GM12874 (cell line): ENCODE results near the gene ZNF516.

Experiments
- TF ChIP-seq, protein P1 (sequence below): IDR thresholded peaks from 2 replicates; pipeline ENCODE4 v1.5.1; 2011; ENCODE audit warnings: low read depth, mild to moderate bottlenecking, control low read depth, low read length, moderate library complexity; ENCODE audit not compliant: insufficient read depth

The ZNF516 gene

GRCh38 chr18:76361219-76361618 lies 133.8 kb downstream of the ZNF516 start:
- TF ChIP-seq, protein P1, sequence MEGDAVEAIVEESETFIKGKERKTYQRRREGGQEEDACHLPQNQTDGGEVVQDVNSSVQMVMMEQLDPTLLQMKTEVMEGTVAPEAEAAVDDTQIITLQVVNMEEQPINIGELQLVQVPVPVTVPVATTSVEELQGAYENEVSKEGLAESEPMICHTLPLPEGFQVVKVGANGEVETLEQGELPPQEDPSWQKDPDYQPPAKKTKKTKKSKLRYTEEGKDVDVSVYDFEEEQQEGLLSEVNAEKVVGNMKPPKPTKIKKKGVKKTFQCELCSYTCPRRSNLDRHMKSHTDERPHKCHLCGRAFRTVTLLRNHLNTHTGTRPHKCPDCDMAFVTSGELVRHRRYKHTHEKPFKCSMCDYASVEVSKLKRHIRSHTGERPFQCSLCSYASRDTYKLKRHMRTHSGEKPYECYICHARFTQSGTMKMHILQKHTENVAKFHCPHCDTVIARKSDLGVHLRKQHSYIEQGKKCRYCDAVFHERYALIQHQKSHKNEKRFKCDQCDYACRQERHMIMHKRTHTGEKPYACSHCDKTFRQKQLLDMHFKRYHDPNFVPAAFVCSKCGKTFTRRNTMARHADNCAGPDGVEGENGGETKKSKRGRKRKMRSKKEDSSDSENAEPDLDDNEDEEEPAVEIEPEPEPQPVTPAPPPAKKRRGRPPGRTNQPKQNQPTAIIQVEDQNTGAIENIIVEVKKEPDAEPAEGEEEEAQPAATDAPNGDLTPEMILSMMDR, result no peak

DNA sequence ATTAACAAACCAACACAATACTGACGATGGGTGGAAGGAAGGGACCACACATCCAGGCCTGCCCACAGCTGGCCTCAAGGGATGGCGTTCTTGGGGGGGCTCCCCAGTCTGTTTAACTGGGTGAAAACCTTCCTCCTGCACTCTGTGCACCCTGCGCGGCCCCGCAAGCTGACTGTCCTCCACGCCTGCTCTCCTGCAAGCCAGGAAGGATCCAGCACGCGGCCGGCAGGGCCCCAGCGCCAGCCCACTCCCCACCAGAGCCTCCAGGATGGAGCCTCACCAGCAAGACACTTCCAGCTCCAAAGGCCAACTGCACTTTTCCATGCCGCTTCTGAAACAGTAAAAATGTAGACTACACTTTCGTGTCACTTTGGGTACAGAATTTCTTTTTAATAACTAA lies 135.1 kb downstream of the ZNF516 start:
- TF ChIP-seq, protein P1, result no peak

- TF ChIP-seq, protein P1, result no peak
These were observed 136.3 kb downstream of the ZNF516 start for GRCh38 chr18:76358774-76359173.

DNA sequence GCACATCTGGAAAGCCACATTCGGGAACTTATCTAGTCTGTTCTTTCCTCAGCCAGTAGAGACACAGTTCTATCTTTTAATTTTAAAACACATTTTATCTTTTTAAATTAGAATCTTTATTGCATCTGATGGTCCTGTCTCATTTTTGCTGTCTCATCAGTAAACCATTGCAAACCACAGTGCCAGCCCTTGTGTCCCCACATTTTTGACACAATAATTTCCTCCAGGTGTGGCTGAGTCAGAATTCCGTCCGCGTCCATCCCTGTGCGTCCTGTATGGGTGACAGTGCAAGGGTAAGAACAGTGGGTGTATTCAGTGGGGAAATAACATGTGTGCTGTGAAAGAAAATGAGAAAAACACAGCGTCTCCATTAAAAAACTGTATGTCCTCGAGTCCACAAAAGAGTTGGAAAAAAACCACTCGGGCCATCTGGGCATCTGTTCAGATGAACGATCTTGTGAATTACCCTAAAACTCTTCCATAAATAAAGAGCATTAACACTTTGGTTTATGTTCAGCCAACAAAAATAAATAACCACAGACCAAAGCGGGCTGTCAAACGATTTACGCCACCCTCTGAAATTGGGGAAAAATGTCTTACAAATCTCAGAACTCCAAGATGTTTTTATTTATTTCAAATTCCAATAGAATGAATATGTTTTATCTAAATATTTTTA lies 137.3 kb downstream of the ZNF516 start:
- TF ChIP-seq, protein P1, result no peak

DNA sequence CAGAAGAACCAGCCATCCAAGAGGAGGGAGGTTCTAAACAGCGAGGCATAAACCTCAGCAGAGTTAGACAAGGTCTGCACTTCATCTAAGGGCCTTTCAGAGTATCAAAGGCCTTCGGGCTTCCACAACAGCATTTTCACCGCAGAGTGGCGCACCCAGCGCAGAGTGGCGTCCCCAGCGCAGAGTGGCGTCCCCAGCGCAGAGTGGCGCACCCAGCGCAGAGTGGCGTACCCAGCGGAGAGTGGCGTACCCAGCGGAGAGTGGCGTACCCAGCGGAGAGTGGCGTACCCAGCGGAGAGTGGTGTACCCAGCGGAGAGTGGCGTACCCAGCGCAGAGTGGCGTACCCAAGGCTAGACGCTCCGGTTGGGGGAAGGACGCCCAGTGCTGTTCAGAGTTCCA lies 137.9 kb downstream of the ZNF516 start:
- TF ChIP-seq, protein P1, result no peak

DNA sequence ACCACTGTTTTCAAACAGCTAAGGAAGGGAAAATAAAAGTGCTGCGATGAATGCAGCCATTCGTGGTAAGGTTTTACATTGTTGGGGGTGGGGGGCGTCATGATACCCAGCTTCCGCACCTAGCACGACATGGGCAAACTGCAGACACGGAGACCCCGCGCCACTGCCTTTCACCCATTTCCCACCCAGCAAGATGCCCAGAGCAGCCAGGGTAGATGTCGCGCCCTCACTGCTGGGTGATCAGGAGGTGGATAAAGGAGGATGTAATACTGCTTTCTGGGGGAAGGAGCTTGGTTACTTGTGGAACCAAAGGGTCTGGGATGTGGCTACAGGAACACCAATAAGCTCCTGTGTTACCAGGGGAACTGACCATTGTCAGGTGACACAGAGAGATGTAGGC lies 138.4 kb downstream of the ZNF516 start:
- TF ChIP-seq, protein P1, result no peak

DNA sequence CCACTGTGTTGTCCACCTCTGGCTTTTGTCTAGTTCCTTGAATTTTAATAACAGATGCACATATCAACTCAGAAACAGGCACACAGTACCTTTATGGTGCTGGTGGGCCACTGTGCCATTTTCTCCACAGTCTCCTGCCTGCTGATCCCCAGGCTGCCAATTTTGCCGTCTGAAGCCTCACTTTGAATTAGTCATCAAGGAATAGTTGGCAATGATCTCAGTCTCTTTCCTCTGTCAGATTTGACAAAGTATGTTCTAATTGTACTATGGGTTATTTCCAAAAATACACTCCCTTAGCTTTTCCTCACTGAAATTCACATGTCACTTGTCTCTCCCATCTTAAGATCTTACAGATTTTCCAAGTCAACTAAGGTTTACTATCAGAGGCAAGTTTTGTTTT lies 140.7 kb downstream of the ZNF516 start:
- TF ChIP-seq, protein P1, result no peak
